Breast epithelium (tissue), 3 donors: ENCODE results near the gene TMEM201.

Source experiments
- POLR2AphosphoS5 ChIP-seq, 3 donors: sonication (generic); formaldehyde crosslinking; IDR thresholded peaks; one replicate each; pipeline ENCODE4 v1.6.1; 2017; ENCODE audit warnings: antibody characterized with exemption in 3 of 3
- TF ChIP-seq, protein P1 (sequence below), 3 donors: fragments of 450-650 bp; IDR thresholded peaks; one replicate each; pipeline ENCODE4 v1.5.1; 2016 to 2017; ENCODE audit warnings: antibody characterized with exemption in 3 of 3, mild to moderate bottlenecking in 3 of 3, moderate library complexity in 3 of 3

DNA sequence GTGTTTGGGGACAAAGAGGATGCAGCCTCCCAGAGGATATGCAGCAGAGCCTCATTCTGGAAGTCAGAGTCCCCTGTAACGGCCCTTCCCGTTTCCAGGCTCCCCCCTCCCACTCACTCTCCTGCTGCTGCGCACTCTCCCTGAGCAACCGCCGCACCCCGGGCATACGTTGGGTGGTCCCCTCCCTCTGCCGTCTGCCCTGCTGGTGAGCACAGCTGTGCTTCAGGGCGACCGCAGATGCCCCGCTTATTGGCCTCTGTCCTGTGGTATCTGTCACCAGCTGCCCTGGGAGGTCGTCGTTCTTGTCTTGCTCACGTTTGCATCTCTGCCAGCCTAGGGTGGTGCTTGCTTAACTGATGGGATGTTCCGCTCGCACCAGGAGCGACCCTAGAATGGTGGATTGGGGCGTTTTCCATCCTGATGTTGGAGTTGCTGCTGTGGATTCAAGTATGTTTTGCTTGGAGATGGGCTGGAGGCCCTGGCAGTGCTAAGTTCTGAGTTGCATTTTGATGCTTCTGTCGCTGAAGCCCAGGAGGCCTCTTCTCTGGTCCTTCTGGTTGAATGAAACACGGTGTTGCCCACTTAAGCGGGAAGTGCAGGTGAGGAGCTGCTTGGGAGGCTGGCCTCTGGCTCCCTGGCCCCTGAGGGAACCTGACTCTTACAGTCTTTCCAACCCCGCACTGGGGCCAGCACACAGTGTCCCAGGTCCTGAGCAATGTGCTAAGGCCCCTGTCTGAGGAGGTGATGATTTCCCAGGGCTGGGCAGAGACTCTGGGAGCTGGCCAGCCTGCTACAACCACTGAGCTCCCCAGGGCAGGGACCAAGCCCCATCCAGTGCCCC, 3.2 kb downstream of the TMEM201 start:
- TF ChIP-seq, protein P1, sequence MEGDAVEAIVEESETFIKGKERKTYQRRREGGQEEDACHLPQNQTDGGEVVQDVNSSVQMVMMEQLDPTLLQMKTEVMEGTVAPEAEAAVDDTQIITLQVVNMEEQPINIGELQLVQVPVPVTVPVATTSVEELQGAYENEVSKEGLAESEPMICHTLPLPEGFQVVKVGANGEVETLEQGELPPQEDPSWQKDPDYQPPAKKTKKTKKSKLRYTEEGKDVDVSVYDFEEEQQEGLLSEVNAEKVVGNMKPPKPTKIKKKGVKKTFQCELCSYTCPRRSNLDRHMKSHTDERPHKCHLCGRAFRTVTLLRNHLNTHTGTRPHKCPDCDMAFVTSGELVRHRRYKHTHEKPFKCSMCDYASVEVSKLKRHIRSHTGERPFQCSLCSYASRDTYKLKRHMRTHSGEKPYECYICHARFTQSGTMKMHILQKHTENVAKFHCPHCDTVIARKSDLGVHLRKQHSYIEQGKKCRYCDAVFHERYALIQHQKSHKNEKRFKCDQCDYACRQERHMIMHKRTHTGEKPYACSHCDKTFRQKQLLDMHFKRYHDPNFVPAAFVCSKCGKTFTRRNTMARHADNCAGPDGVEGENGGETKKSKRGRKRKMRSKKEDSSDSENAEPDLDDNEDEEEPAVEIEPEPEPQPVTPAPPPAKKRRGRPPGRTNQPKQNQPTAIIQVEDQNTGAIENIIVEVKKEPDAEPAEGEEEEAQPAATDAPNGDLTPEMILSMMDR (IDR thresholded peaks at IDR 0.05), result no peak
- TF ChIP-seq POLR2AphosphoS5 (IDR thresholded peaks at IDR 0.05), result no peak
